Measurements from ENCODE around the gene FAM222B.

The FAM222B gene

GRCh38 chr17:28760601-28761562, 81.7 kb downstream of the FAM222B start:
- TF ChIP-seq POLR2A (IDR thresholded peaks at IDR 0.05; ENCODE audit: low read length) = no peak
- TF ChIP-seq GATA1 (IDR thresholded peaks at IDR 0.05; ENCODE audit: low read depth, low read length) = no peak
- no peak for DNase-seq

- TF ChIP-seq GATA1 (IDR thresholded peaks at IDR 0.05; ENCODE audit: low read depth, low read length) (no peak), POLR2A (IDR thresholded peaks at IDR 0.05; ENCODE audit: low read length) (no peak)
- DNase-seq = no peak
These were observed 83.2 kb downstream of the FAM222B start for GRCh38 chr17:28759256-28759865.

- DNase-seq = no peak
- TF ChIP-seq POLR2A (IDR thresholded peaks at IDR 0.05; ENCODE audit: low read length) (no peak), GATA1 (IDR thresholded peaks at IDR 0.05; ENCODE audit: low read depth, low read length) (no peak)
These were observed 84.0 kb downstream of the FAM222B start for GRCh38 chr17:28758411-28759121.

- TF ChIP-seq POLR2A (IDR thresholded peaks at IDR 0.05; ENCODE audit: low read length) (no peak), GATA1 (IDR thresholded peaks at IDR 0.05; ENCODE audit: low read depth, low read length) (no peak)
- no peak for DNase-seq
These were observed 86.4 kb downstream of the FAM222B start for GRCh38 chr17:28756049-28756804.

GRCh38 chr17:28755486-28755885, 87.1 kb downstream of the FAM222B start:
- TF ChIP-seq GATA1 (IDR thresholded peaks at IDR 0.05; ENCODE audit: low read depth, low read length) = no peak
- no peak for TF ChIP-seq POLR2A (IDR thresholded peaks at IDR 0.05; ENCODE audit: low read length)
- DNase-seq = no peak

- no peak for DNase-seq
These were observed 90.8 kb downstream of the FAM222B start for GRCh38 chr17:28751600-28752366.

GRCh38 chr17:28750178-28751047, 92.2 kb downstream of the FAM222B start:
- DNase-seq = peak; percentile 91 to 96
- no peak for TF ChIP-seq GATA1 (IDR thresholded peaks at IDR 0.05; ENCODE audit: low read depth, low read length)
- no peak for TF ChIP-seq POLR2A (IDR thresholded peaks at IDR 0.05; ENCODE audit: low read length)

More at GRCh38 chr17:28751600-28752366, 90.8 kb downstream of the FAM222B start:
- TF ChIP-seq GATA1 (IDR thresholded peaks at IDR 0.05; ENCODE audit: low read depth, low read length) (no peak), POLR2A (IDR thresholded peaks at IDR 0.05; ENCODE audit: low read length) (no peak)

- no peak for DNase-seq
- TF ChIP-seq GATA1 (IDR thresholded peaks at IDR 0.05; ENCODE audit: low read depth, low read length) (no peak), POLR2A (IDR thresholded peaks at IDR 0.05; ENCODE audit: low read length) (no peak)
These were observed 92.9 kb downstream of the FAM222B start for GRCh38 chr17:28749516-28750177.

GRCh38 chr17:28748852-28749515, 93.6 kb downstream of the FAM222B start:
- TF ChIP-seq GATA1 (IDR thresholded peaks at IDR 0.05; ENCODE audit: low read depth, low read length) (no peak), POLR2A (IDR thresholded peaks at IDR 0.05; ENCODE audit: low read length) (no peak)
- no peak for DNase-seq

- no peak for DNase-seq
- no peak for TF ChIP-seq GATA1 (IDR thresholded peaks at IDR 0.05; ENCODE audit: low read depth, low read length)
- TF ChIP-seq POLR2A (IDR thresholded peaks at IDR 0.05; ENCODE audit: low read length) = no peak
These were observed 94.5 kb downstream of the FAM222B start for GRCh38 chr17:28747801-28748750.

Data from erythroblast (primary cell).